GM18868 (cell line): ENCODE results near the gene DBP.

Experiments used
- ATAC-seq: cut with Tn5 transposase; IDR thresholded peaks from one replicate; pipeline ENCODE4 v1.9.1; 2021; ENCODE audit warnings: mild to moderate bottlenecking, moderate library complexity; ENCODE audit not compliant: unreplicated experiment

Gene DBP

GRCh38 chr19:48628486-48629296 lies 8.5 kb downstream of the DBP start:
- ATAC-seq: no peak

DNA sequence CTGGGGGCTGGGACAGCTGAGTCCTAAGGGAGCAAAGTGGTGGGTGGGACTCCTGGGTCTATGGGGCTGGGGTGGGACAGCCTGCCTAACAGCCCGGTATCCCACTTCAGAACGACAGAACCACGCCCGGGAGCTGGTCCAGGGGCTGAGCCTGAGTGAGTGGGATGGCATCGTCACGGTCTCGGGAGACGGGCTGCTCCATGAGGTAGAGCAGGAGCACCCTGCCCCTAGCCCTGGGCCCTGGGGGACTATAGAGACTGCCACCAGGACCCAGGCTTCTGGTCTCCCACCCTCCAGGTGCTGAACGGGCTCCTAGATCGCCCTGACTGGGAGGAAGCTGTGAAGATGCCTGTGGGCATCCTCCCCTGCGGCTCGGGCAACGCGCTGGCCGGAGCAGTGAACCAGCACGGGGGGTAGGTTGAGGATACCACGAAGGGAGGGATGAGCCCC lies 9.3 kb downstream of the DBP start:
- no peak for ATAC-seq

DNA sequence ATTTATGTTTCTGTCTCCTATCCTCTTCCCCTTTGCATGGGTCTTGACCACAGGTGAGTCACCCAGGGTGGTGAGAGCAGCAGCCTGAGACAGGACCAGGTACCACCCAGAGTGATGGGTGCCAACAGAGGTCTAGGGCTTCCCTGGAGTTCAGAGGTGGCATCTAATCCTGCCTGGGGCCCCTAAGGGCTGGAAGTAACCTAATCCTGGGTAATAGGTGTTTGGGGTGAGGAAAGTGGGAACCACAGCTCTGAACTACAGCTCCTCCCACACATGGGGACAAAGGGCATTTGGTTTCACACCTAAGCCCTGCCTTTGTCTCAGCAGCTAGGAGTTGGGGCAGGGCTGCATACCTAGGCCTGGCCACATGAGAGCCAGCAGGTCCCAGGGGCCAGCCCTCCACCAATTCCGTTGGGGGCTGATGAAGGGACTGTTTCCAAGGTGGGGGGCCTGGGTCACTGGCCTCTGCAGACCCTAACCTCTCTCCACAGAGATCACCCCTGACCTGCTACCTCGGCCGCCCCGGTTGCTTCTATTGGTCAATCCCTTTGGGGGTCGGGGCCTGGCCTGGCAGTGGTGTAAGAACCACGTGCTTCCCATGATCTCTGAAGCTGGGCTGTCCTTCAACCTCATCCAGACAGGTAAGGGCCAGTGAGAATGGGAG lies 9.8 kb downstream of the DBP start:
- ATAC-seq: no peak

GRCh38 chr19:48625891-48626327 lies 11.3 kb downstream of the DBP start:
- ATAC-seq: no peak

- no peak for ATAC-seq
These were observed 12.1 kb downstream of the DBP start for GRCh38 chr19:48624791-48625723.

- peak; percentile 69 for ATAC-seq
These were observed 13.0 kb downstream of the DBP start for GRCh38 chr19:48624067-48624594.

GRCh38 chr19:48623556-48624066 lies 13.6 kb downstream of the DBP start:
- ATAC-seq: no peak

DNA sequence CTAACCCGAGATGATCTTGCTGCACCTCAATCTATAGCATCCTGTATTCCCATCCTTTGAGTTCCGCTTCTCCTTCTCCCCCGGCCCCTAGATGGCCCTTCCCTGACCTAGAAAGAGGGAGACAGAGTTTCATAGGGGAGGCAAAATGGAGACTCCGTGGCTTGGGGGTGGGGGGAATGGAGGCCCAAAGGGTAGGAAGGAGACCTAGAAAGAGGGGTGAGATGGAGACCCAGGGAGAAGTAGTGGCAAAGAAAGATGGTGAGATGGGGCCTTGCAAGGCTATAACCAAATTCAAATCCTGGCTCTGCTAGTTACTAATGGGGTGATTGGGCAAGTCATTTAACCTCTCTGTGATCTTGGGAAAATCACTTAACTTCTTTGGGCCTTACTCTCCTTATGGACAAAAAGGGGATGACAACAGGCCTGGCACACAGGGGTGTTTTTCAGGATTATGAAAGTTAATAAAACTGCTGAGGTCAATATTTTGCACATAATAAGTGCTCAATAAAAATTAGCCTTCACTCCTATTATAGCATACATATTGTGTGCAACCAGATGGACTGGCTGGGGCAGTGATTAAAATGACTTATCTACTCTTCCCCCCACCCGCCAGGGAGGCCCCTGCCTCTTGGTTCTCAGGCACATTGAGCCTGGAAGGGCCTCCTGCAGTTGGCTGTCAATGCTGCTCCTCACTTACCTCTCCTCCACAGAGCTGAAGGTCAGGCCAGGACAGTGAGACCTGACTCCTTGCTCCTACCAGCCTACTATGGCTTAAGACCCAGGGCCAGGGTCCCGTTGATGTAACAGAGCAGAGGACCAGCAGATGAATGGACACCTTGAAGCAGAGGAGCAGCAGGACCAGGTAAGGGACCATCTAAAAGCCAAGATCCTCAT lies 17.2 kb downstream of the DBP start:
- no peak for ATAC-seq

- ATAC-seq: peak; percentile 79
These were observed 18.1 kb downstream of the DBP start, which contains the start of the genes RPL18 and SPHK2 for GRCh38 chr19:48618916-48619691. RPL18 (minus strand) TSS chr19:48619178; CDS start chr19:48619143, 35 bp downstream. SPHK2 (plus strand) TSS chr19:48619506; CDS start chr19:48620515, 1,009 bp downstream.

DNA sequence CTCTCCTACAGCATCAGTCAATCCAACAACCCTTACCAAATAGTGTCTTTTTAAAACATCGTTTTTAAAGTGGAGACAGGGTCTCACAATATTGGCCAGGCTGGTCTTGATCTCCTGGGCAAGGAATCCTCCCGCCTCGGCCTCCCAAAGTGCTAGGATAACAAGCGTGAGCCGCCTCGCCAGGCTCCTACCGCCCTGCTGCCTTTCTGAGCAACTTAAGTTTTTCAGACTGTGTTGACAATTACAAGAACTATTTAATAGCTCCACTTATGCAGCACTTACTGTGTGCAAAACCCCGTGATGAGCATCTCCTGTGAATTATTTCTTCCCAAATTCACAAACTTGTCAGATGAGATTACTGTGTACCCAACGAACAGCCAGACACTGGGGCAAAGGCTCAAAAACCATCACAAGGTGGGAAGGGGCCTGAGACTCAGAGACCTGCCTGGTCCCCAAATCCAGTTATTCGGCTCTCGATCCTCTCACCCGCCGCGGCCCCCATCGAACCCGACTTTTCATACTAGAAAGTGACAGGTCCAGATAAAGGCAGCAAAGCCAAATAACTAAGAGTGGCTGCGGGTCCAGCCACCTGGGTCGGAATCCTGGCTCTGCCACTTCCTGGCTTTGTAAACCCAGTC lies 18.8 kb downstream of the DBP start:
- ATAC-seq: no peak

DNA sequence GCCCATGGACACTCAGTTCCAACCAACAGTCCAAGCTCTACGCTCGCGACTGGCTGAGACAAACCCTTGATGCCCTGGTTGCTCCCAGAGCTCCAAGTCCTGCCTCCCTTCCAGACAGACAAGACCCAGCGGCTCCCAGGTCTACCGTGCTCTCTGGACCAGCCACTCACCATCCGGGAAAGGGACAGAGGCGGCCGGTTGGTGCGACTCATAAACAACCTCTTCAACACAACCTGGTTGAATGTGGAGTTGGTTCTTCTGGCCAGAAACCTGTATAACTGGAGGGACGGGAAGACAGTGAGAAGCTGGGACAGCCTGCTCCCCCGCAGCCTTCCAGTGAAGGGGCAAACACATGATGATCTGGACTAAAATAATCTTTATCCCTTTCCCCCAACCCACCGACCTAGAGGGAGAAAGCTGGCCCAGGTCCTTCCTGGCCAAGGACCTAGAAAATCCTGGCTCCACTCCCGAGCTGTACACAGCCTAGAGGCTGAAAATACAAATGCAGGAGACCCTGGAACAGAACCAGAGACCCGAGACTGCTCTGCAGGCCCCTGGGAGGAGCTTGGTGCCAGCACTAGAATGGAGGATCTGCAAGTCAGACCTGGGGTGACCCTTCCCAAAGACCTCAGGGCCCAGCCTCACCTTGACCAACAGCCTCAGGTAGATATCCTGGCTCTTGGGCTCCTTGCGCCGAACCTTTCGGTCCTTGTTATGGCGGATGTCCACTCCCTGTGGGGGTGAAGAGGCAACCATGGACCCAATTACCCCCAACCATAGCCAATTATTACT lies 19.8 kb downstream of the DBP start:
- no peak for ATAC-seq

GRCh38 chr19:48616491-48617056 lies 20.6 kb downstream of the DBP start:
- ATAC-seq: no peak

DNA sequence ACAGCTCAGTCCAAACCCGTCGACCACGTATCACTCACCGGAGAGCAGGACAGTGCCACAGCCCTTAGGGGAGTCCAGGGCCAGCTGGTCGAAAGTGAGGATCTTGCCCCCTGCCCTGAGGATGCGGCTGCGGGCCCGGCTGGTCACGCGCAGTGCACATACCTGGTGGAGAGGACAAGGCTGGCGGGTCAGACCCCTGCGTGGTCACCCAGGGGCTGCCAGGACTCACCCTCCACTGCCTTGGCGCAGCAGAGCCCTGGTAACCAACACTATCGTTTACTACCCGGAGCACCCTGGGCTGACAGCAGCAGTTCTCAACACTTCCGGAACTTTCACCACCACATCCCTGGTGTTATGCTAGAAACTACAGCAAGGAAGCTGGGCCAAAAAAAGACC lies 21.1 kb downstream of the DBP start:
- ATAC-seq: no peak

GRCh38 chr19:48615231-48616040 lies 21.7 kb downstream of the DBP start:
- ATAC-seq: no peak

- ATAC-seq: no peak
These were observed 22.5 kb downstream of the DBP start, which contains the start of gene FAM83E for GRCh38 chr19:48614436-48615230. FAM83E (minus strand) TSS chr19:48615076; CDS start chr19:48613372, 1,704 bp downstream.
